Epithelial cell of esophagus (primary cell): ENCODE measurements around the gene OSBPL8.

ENCODE experiments used
- DNase-seq: peaks from one replicate; pipeline ENCODE4 v3.0.0; 2010; ENCODE audit warnings: low read depth
- H3K4me3 ChIP-seq: 2 replicates; pipeline ENCODE4 v1.5.1; 2011; ENCODE audit warnings: mild to moderate bottlenecking, low read length, control low read depth
- CTCF ChIP-seq: IDR thresholded peaks from 2 replicates; pipeline ENCODE4 v1.5.1; 2011; ENCODE audit warnings: low read depth, mild to moderate bottlenecking, low read length, control low read depth, inconsistent platforms; ENCODE audit not compliant: insufficient read depth; ENCODE audit errors: missing control alignments

OSBPL8 gene

GRCh38 chr12:76543813-76544347 is 15.7 kb downstream of the OSBPL8 start:
- no peak overlapping the region for H3K4me3 ChIP-seq
- no peak for TF ChIP-seq CTCF
- DNase-seq: no peak

- no peak for DNase-seq
- no peak overlapping the region for H3K4me3 ChIP-seq
- no peak for TF ChIP-seq CTCF
These were observed 16.7 kb downstream of the OSBPL8 start for GRCh38 chr12:76542908-76543307.

- DNase-seq: no peak
- H3K4me3 ChIP-seq: no peak overlapping the region
- no peak for TF ChIP-seq CTCF
These were observed 19.8 kb downstream of the OSBPL8 start for GRCh38 chr12:76539727-76540126.

- TF ChIP-seq CTCF: no peak
- H3K4me3 ChIP-seq: no peak overlapping the region
- no peak for DNase-seq
These were observed 21.6 kb downstream of the OSBPL8 start for GRCh38 chr12:76537923-76538322.

- no peak overlapping the region for H3K4me3 ChIP-seq
- TF ChIP-seq CTCF: no peak
- DNase-seq: no peak
These were observed 23.0 kb downstream of the OSBPL8 start for GRCh38 chr12:76536546-76536945.

GRCh38 chr12:76535170-76535569 is 24.4 kb downstream of the OSBPL8 start:
- DNase-seq: no peak
- no peak overlapping the region for H3K4me3 ChIP-seq
- no peak for TF ChIP-seq CTCF

- no peak for TF ChIP-seq CTCF
- no peak for DNase-seq
- no peak overlapping the region for H3K4me3 ChIP-seq
These were observed 26.2 kb downstream of the OSBPL8 start for GRCh38 chr12:76533331-76533730.
